HepG2 (cell line): ENCODE data around the gene CCDC57. TPM values are rescaled to one million over a fixed set of nuclear protein-coding genes. Genes with fewer than 3 reads are reported as not detected.

Source experiments
- ATM ChIP-seq: fragments of 450-650 bp; IDR thresholded peaks from 2 replicates; pipeline ENCODE4 v1.7.1; 2017; ENCODE audit warnings: mild to moderate bottlenecking, borderline replicate concordance
- BCLAF1 ChIP-seq: fragments of 450-650 bp; IDR thresholded peaks from 2 replicates; pipeline ENCODE4 v1.6.1; 2017; ENCODE audit warnings: mild to moderate bottlenecking
- HINFP ChIP-seq: sonication (generic); formaldehyde crosslinking; IDR thresholded peaks from 2 replicates; pipeline ENCODE4 v1.4.0; 2020; ENCODE audit warnings: low read depth, mild to moderate bottlenecking, missing genetic modification reagents
- IKZF5 ChIP-seq: IDR thresholded peaks from 2 replicates; pipeline ENCODE4 v1.6.1; 2018; ENCODE audit warnings: missing genetic modification reagents, mild to moderate bottlenecking, missing compliant biosample characterization
- MAFG ChIP-seq: sonication (generic); formaldehyde crosslinking; IDR thresholded peaks from 2 replicates; pipeline ENCODE4 v1.5.1; 2020; ENCODE audit warnings: mild to moderate bottlenecking, missing genetic modification reagents
- SATB2 ChIP-seq: sonication (generic); formaldehyde crosslinking; IDR thresholded peaks from 2 replicates; pipeline ENCODE4 v1.5.0; 2020; ENCODE audit warnings: missing genetic modification reagents
- SMARCE1 ChIP-seq: fragments of 450-650 bp; IDR thresholded peaks from 2 replicates; pipeline ENCODE4 v1.6.1; 2017; ENCODE audit warnings: borderline replicate concordance
- TMF1 ChIP-seq: sonication (generic); formaldehyde crosslinking; IDR thresholded peaks from 2 replicates; pipeline ENCODE4 v1.8.1; 2022; ENCODE audit warnings: low read depth, missing genetic modification reagents
- ZBTB1 ChIP-seq: sonication (generic); formaldehyde crosslinking; IDR thresholded peaks from 2 replicates; pipeline ENCODE4 v1.4.0; 2020; ENCODE audit warnings: missing genetic modification reagents, borderline replicate concordance
- ZBTB21 ChIP-seq: sonication (generic); formaldehyde crosslinking; IDR thresholded peaks from 2 replicates; pipeline ENCODE4 v1.4.0; 2020; ENCODE audit warnings: missing genetic modification reagents
- ZBTB25 ChIP-seq: IDR thresholded peaks from 2 replicates; pipeline ENCODE4 v1.6.1; 2018; ENCODE audit warnings: missing genetic modification reagents
- ZBTB26 ChIP-seq: IDR thresholded peaks from 2 replicates; pipeline ENCODE4 v1.6.1; 2016; ENCODE audit warnings: missing compliant biosample characterization, missing genetic modification reagents, borderline replicate concordance
- ZBTB49 ChIP-seq: sonication (generic); formaldehyde crosslinking; IDR thresholded peaks from 2 replicates; pipeline ENCODE4 v1.4.0; 2020; ENCODE audit warnings: missing genetic modification reagents, borderline replicate concordance
- ZMAT5 ChIP-seq: sonication (generic); formaldehyde crosslinking; IDR thresholded peaks from 2 replicates; pipeline ENCODE4 v1.5.0; 2020; ENCODE audit warnings: mild to moderate bottlenecking, low read depth, missing genetic modification reagents, borderline replicate concordance
- ZNF275 ChIP-seq: sonication (generic); formaldehyde crosslinking; IDR thresholded peaks from 2 replicates; pipeline ENCODE4 v1.8.0; 2022; ENCODE audit warnings: missing genetic modification reagents, mild to moderate bottlenecking, inconsistent platforms, borderline replicate concordance
- ZSCAN22 ChIP-seq: sonication (generic); formaldehyde crosslinking; IDR thresholded peaks from 2 replicates; pipeline ENCODE4 v1.4.0; 2020; ENCODE audit warnings: mild to moderate bottlenecking, missing genetic modification reagents
- polyA plus RNA-seq, 8 experiments: library from polyadenylated mRNA; depleted of rRNA in 3 of 8; stranded (reverse) in 7 of 8; unstranded in 1 of 8; fragments of >200 nt; fragmentation: Illumina TruSeq in 4 of 8; extraction: Trizol in 4 of 8; gene quantifications; 2 replicates each; pipeline versions ENCODE4 v1.2.1 to v1.2.3, GENCODE V29; 2011 to 2016; ENCODE audit warnings: low read depth in 4 of 8, missing spikeins in 1 of 8, mixed read lengths in 1 of 8; ENCODE audit not compliant: insufficient read depth in 1 of 8
- total RNA-seq, 5 experiments: library from RNA; depleted of rRNA; stranded (reverse); fragments of >200 nt; fragmentation: Illumina TruSeq; extraction: Trizol; gene quantifications; 2 replicates each; pipeline ENCODE4 v1.2.3, GENCODE V29; 2016; ENCODE audit warnings: low read depth in 1 of 5

CCDC57 gene
- total and polyA plus RNA-seq, 2 of the 13 experiments (the other 11 are each of a cell fraction or from before 2014, with no cell fraction given) = 59.3 to 59.9 TPM

- TF ChIP-seq ZBTB49 (CRISPR knock-in tag) = no peak
- peak; percentile 38; the same call in 1 of the 2 replicates for TF ChIP-seq ZBTB25 (CRISPR knock-in tag)
- no peak for TF ChIP-seq ATM
- no peak; the same call in 1 of the 2 replicates for TF ChIP-seq ZNF275 (CRISPR knock-in tag)
- TF ChIP-seq ZBTB21 (CRISPR knock-in tag) = no peak
- peak; percentile 95 for TF ChIP-seq IKZF5
- TF ChIP-seq BCLAF1 = no peak
- no peak for TF ChIP-seq SMARCE1
- peak; percentile 56; the same call in 1 of the 2 replicates for TF ChIP-seq ZBTB26 (CRISPR knock-in tag)
- no peak; the same call in 1 of the 2 replicates for TF ChIP-seq SATB2
- TF ChIP-seq ZBTB1 = no peak
- no peak for TF ChIP-seq ZMAT5
- peak; percentile 46; the same call in 1 of the 2 replicates for TF ChIP-seq ZSCAN22
- no peak for TF ChIP-seq HINFP (CRISPR knock-in tag)
- TF ChIP-seq MAFG (CRISPR knock-in tag) = no peak
- TF ChIP-seq TMF1 (CRISPR knock-in tag) = no peak; the same call in 1 of the 2 replicates
Measured at GRCh38 chr17:82231562-82232321, 19.1 kb upstream of the CCDC57 start (continued).
